Activated naive CD8-positive, alpha-beta T cell (primary cell): Measurements from ENCODE around the gene FANCE.
"Not testable (repeated sequence)": the region's sequence is repeated elsewhere in the genome, so short reads cannot be mapped to it uniquely, and the experiment has no call there.

Experiments used
- H3K27ac Mint-ChIP-seq: one replicate; pipeline ENCODE4 v1.8.0; 2021; ENCODE audit warnings: mixed read lengths
- H3K27me3 Mint-ChIP-seq: one replicate; pipeline ENCODE4 v1.8.0; 2021; ENCODE audit warnings: mixed read lengths
- H3K36me3 Mint-ChIP-seq: one replicate; pipeline ENCODE4 v1.8.0; 2021; ENCODE audit warnings: mixed read lengths
- H3K4me1 Mint-ChIP-seq: one replicate; pipeline ENCODE4 v1.8.0; 2021; ENCODE audit warnings: low read depth, mixed read lengths
- H3K4me3 Mint-ChIP-seq: one replicate; pipeline ENCODE4 v1.8.0; 2021; ENCODE audit warnings: mild to moderate bottlenecking, mixed read lengths
- H3K9me3 Mint-ChIP-seq: one replicate; pipeline ENCODE4 v1.8.0; 2021; ENCODE audit warnings: low read depth, mixed read lengths

The FANCE gene

GRCh38 chr6:35506536-35506935 lies 54.4 kb downstream of the FANCE start:
- H3K27ac Mint-ChIP-seq = no peak overlapping the region
- H3K4me1 Mint-ChIP-seq = peaks cover 3% of the 10 kb centered on the region
- H3K4me3 Mint-ChIP-seq = no peak overlapping the region
- no peaks in the 10 kb centered on the region for H3K9me3 Mint-ChIP-seq
- H3K36me3 Mint-ChIP-seq = no peaks in the 10 kb centered on the region
- peaks cover 4% of the 10 kb centered on the region for H3K27me3 Mint-ChIP-seq

GRCh38 chr6:35507221-35507620 lies 55.1 kb downstream of the FANCE start:
- no peak overlapping the region for H3K27ac Mint-ChIP-seq
- H3K36me3 Mint-ChIP-seq = no peaks in the 10 kb centered on the region
- peaks cover 4% of the 10 kb centered on the region for H3K27me3 Mint-ChIP-seq
- H3K4me3 Mint-ChIP-seq = no peak overlapping the region
- H3K9me3 Mint-ChIP-seq = no peaks in the 10 kb centered on the region
- H3K4me1 Mint-ChIP-seq = peaks cover 3% of the 10 kb centered on the region

- Mint-ChIP-seq H3K4me3 (no peak overlapping the region), H3K4me1 (peaks cover 3% of the 10 kb centered on the region), H3K27me3 (peaks cover 2% of the 10 kb centered on the region), H3K36me3 (no peaks in the 10 kb centered on the region), H3K9me3 (no peaks in the 10 kb centered on the region), H3K27ac (no peak overlapping the region)
These were observed 55.9 kb downstream of the FANCE start for GRCh38 chr6:35508027-35508426.

- Mint-ChIP-seq H3K9me3 (no peaks in the 10 kb centered on the region), H3K4me3 (no peak overlapping the region)
These were observed 56.4 kb downstream of the FANCE start for GRCh38 chr6:35508542-35508941.

GRCh38 chr6:35510916-35511561 lies 58.9 kb downstream of the FANCE start:
- no peak overlapping the region for H3K27ac Mint-ChIP-seq
- peaks cover 2% of the 10 kb centered on the region for H3K27me3 Mint-ChIP-seq
- H3K4me1 Mint-ChIP-seq = peaks cover 3% of the 10 kb centered on the region
- H3K4me3 Mint-ChIP-seq = no peak overlapping the region
- H3K36me3 Mint-ChIP-seq = no peaks in the 10 kb centered on the region
- no peaks in the 10 kb centered on the region for H3K9me3 Mint-ChIP-seq

More at GRCh38 chr6:35508542-35508941, 56.4 kb downstream of the FANCE start:
- peaks cover 2% of the 10 kb centered on the region for H3K27me3 Mint-ChIP-seq
- H3K27ac Mint-ChIP-seq = no peak overlapping the region
- H3K36me3 Mint-ChIP-seq = no peaks in the 10 kb centered on the region
- H3K4me1 Mint-ChIP-seq = peaks cover 3% of the 10 kb centered on the region

GRCh38 chr6:35511562-35511941 lies 59.4 kb downstream of the FANCE start:
- H3K4me3 Mint-ChIP-seq = no peak overlapping the region
- H3K9me3 Mint-ChIP-seq = no peaks in the 10 kb centered on the region
- H3K27ac Mint-ChIP-seq = no peak overlapping the region
- H3K36me3 Mint-ChIP-seq = no peaks in the 10 kb centered on the region
- peaks cover 3% of the 10 kb centered on the region for H3K4me1 Mint-ChIP-seq
- peaks cover 2% of the 10 kb centered on the region for H3K27me3 Mint-ChIP-seq

- peaks cover 2% of the 10 kb centered on the region for H3K27me3 Mint-ChIP-seq
- H3K36me3 Mint-ChIP-seq = no peaks in the 10 kb centered on the region
- H3K9me3 Mint-ChIP-seq = no peaks in the 10 kb centered on the region
These were observed 59.9 kb downstream of the FANCE start for GRCh38 chr6:35512006-35512405.

GRCh38 chr6:35512740-35513139 lies 60.6 kb downstream of the FANCE start, which contains the start of gene TULP1:
TULP1 (minus strand) TSS chr6:35512896; CDS start chr6:35512858, 38 bp downstream.
- Mint-ChIP-seq H3K36me3 (no peaks in the 10 kb centered on the region), H3K4me3 (no peak within 1 kb of the TSS), H3K27ac (no peak within 1 kb of the TSS), H3K4me1 (peaks cover 3% of the 10 kb centered on the region), H3K9me3 (no peaks in the 10 kb centered on the region), H3K27me3 (peaks cover 2% of the 10 kb centered on the region)

More at GRCh38 chr6:35512006-35512405, 59.9 kb downstream of the FANCE start:
- Mint-ChIP-seq H3K4me1 (peaks cover 3% of the 10 kb centered on the region), H3K4me3 (no peak overlapping the region), H3K27ac (no peak overlapping the region)

- Mint-ChIP-seq H3K36me3 (no peaks in the 10 kb centered on the region), H3K27me3 (peaks cover 2% of the 10 kb centered on the region), H3K4me1 (peaks cover 3% of the 10 kb centered on the region), H3K9me3 (no peaks in the 10 kb centered on the region), H3K4me3 (no peak overlapping the region), H3K27ac (no peak overlapping the region)
These were observed 62.4 kb downstream of the FANCE start for GRCh38 chr6:35514587-35514986.

GRCh38 chr6:35515939-35516338 lies 63.8 kb downstream of the FANCE start:
- not testable (repeated sequence) for H3K4me1 Mint-ChIP-seq, H3K4me3 Mint-ChIP-seq, H3K27me3 Mint-ChIP-seq

More at GRCh38 chr6:35515939-35516338, 63.8 kb downstream of the FANCE start:
- not testable (repeated sequence) for H3K9me3 Mint-ChIP-seq, H3K27ac Mint-ChIP-seq, H3K36me3 Mint-ChIP-seq
